Tibial nerve (tissue), 4 donors: ENCODE measurements around the gene SLCO2A1.

Source experiments
- EP300 ChIP-seq, 2 donors: sonication (generic); formaldehyde crosslinking; IDR thresholded peaks; one replicate each; pipeline ENCODE4 v1.6.1; 2017; ENCODE audit warnings: antibody characterized with exemption in 2 of 2, mild to moderate bottlenecking in 1 of 2
- POLR2A ChIP-seq, 2 donors: fragments of 450-650 bp; IDR thresholded peaks; one replicate each; pipeline ENCODE4 v1.6.1; 2017; ENCODE audit warnings: antibody characterized with exemption in 2 of 2, mild to moderate bottlenecking in 2 of 2, moderate library complexity in 2 of 2
- TF ChIP-seq, protein P1 (sequence below), 5 experiments: fragments of 200-600 bp in 3 of 5; fragments of 450-650 bp in 2 of 5; sonication (generic) in 3 of 5; IDR thresholded peaks; one replicate each; pipeline ENCODE4 v1.5.1; 2016 to 2019; ENCODE audit warnings: antibody characterized with exemption in 5 of 5, mild to moderate bottlenecking in 3 of 5, moderate library complexity in 2 of 5

DNA sequence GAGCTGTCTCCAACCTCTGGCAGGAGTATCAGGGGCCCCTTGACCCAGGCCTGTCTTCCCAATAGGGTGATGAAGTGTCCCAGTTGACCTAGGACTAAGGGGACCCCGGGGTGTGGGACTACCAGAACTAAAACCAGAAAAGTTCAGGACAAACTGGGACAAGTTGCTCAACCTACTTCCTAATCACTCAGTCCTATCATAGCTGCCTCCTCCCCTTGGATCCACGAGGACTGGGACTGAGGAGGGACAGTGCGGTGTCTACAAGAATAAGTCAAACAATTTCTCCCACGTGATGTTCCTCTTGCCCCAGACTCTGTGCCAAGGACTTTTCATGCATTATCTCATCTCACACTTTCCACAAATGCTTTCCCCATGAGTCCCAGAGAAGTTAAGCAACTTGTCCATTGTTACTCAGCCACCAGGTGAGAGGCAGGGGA, 49.4 kb upstream of the SLCO2A1 start:
- TF ChIP-seq, protein P1, sequence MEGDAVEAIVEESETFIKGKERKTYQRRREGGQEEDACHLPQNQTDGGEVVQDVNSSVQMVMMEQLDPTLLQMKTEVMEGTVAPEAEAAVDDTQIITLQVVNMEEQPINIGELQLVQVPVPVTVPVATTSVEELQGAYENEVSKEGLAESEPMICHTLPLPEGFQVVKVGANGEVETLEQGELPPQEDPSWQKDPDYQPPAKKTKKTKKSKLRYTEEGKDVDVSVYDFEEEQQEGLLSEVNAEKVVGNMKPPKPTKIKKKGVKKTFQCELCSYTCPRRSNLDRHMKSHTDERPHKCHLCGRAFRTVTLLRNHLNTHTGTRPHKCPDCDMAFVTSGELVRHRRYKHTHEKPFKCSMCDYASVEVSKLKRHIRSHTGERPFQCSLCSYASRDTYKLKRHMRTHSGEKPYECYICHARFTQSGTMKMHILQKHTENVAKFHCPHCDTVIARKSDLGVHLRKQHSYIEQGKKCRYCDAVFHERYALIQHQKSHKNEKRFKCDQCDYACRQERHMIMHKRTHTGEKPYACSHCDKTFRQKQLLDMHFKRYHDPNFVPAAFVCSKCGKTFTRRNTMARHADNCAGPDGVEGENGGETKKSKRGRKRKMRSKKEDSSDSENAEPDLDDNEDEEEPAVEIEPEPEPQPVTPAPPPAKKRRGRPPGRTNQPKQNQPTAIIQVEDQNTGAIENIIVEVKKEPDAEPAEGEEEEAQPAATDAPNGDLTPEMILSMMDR (IDR thresholded peaks at IDR 0.05), result no peak
- TF ChIP-seq EP300 (IDR thresholded peaks at IDR 0.05) (no peak), POLR2A (IDR thresholded peaks at IDR 0.05) (no peak)
